ENCODE measurements around the gene MST1R.
"Not testable (repeated sequence)": the region's sequence is repeated elsewhere in the genome, so short reads cannot be mapped to it uniquely, and the experiment has no call there.

The MST1R gene

DNA sequence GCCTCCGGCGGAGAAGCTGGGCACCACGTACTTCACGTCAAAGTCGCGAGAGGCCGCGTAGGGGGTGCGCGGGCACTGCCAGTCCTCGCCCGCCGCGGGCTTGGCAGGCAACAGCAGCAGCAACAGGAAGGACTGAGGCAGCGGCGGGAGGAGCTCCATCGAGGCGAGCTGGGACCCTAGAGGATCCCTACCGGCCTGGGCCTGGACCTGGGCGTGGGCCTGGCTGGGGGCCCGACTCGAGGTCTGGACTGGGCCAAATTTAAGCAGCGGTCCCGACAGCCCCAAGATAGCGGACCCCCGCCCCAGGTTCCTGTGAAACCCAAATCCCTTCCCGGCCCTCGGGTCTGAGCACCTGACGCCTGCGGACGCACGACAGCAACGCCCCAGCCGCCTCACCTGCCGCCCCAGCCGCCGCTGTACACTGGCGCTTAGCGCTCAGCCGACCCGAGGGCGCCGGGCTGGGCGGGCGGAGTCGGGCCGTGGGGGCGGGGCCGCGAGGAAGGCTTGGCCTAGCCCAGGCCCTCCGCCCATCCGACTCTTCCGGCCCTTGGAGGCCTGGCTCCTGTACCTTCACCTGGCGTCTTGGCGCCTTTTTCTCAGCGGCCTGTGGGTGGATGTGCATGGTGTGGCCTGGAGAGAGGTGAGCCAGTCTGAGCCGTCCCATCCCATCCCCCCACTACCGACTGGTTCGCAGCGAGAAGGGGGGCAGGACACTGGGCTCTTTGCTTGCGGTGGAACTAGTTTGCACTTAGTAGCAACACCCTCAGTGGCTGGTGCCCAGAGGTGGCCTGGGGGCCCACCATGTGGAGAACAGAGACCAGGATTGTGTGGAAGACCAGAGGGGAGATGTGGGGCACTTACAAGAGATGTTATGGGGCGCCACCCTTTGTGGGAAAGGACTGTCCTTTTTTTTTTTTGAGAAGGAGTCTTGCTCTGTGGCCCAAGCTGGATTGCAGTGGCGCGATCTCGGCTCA lies at the start of gene MST1R:
Gene MST1R, minus strand, starts transcription at position 423 of the 974 bp plus-strand sequence. Its CDS starts 264 bp downstream, at position 159.
- peak; percentile 81 for DNase-seq (ENCODE audit: low spot score)

DNA sequence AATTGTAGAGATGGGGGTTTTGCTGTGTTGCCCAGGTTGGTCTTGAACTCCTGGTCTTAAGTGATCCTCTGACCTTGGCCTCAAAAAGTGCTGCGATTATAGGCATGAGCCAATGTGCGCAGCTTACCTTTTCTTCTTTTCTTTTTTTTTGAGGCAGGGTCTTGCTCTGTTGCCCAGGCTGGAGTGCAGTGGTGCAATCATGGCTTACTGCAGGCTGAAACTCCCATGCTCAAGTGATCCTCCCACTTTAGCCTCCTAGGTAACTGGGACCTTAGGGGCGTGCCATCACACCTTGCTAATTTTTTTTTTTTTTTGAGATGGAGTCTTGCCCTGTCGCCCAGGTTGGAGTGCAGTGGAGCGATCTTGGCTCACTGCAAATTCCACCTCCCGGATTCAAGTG lies 49.3 kb upstream of the MST1R start:
- DNase-seq (ENCODE audit: low spot score): no peak

DNA sequence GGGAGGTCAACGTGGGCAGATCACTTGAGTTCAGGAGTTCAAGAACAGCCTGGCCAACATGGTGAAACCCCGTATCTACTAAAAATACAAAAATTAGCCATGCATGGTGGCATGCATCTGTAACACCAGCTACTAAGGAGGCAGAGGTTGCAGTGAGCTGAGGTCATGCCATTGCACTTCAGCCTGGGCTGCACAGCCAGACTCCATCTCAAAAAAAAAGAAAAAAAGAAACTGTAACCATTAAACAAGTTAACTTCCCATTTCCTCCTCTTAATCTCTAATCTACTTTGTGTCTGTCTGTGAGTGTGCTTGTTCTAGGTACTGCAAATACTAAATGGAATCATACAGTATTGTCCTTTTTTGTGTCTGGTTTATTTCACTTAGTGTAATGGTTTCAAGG lies 39.0 kb upstream of the MST1R start:
- no peak for DNase-seq (ENCODE audit: low spot score)

DNA sequence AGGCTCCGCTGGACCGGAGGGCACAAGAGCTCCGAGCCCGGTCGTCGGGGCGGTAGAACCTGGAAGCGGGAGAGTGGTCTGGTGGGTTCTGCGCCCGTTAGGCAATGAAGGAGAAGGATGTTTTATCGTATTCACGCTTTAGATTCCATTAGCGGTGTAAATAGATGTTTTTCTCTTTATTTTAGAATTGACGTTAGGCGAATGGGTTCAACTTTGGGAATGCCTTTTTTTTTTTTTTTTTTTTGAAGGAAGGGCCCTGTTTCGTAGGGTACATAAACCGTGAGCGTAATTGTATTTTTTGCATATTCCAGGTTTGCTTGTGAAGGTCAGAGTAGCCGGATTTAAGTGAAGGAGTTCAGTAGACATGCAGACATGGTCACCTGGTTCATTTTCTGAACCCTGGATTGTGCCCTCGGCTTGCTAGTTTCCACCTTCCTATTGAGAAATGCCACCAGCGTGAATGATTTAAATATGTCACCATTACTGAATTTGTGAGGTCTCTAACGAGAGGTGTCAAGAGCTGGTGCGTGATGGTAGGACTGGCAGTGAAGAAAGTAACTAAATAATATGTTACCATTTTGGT lies 37.1 kb upstream of the MST1R start:
- DNase-seq (ENCODE audit: low spot score): no peak

DNA sequence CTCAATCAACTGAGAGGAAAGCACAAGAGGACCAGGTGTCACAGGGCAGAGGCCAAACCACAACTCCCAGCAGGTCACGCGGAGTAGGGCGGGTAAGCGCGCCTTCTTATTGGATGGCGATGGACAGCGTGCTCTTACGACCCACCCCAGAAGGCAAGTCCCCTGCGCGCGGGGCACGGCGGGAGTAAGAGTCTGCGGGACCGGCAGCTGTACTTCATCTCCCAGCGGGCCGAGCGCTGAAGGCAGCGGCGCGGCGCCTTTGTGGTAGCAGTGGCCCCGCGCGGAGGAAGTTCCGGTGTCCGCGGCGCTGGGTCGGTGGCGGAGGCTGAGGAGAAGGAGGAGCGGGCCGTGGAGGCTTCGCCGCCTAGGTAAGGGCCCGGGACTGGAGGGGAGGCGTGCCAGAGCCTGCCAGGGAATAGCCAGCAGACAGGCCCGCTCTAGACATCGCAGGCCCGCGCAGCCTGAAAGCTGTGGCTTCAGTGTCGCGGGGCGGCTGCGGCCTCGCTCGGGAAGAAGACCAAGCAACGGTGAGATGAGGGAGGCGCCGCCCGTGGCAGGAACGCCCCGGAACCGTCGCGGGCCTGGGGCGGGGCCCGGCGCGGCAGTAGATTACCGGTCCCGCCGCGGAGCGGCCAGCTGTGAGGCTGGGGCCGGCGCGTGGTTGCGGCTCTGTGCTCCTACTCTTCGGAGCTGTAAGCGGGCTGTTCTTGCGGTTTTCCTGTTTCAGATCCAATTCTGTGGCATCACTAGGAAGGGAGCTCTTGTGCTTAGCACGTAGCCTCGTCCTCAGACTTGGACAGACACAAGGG lies 36.4 kb upstream of the MST1R start, which contains the start of gene RBM6:
Gene RBM6, plus strand, starts transcription at position 293 of the 809 bp plus-strand sequence. CDS start 22,492 bp downstream, outside the sequence.
- DNase-seq (ENCODE audit: low spot score): peak; percentile 99

DNA sequence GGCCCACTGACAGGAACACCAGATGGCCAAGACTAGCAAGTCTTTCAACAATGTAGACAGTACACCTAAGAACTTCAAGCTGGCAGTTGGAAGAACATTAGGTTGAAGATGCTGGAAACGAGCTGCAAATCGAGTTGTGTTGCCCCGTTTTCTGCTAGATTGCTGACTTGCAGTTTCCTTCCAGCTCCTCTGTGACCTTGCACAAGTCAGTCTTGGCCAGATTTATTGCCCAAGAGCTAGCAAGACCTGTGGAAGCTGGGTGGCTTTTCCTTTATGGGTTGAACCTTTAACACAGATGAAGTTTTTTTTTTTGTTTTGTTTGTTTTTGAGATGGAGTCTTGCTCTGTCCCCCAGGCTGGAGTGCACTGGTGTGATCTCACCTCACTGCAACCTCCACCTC lies 33.4 kb upstream of the MST1R start:
- DNase-seq (ENCODE audit: low spot score): no peak

DNA sequence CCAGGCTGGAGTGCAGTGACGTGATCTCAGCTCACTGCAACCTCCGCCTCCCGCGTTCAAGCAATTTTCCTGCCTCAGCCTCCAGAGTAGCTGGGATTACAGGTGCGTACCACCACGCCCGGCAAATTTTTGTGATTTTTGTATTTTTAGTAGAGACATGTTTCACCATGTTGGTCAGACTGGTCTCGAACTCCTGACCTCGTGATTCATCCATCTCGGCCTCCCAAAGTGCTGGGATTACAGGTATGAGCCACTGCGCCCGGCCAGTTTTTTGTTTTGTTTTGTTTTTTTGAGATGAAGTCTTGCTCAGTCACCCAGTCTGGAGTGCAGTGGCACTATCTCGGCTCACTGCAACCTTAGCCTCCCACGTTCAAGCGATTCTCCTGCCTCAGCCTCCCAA lies 28.6 kb upstream of the MST1R start:
- not testable (repeated sequence) for DNase-seq (ENCODE audit: low spot score)

DNA sequence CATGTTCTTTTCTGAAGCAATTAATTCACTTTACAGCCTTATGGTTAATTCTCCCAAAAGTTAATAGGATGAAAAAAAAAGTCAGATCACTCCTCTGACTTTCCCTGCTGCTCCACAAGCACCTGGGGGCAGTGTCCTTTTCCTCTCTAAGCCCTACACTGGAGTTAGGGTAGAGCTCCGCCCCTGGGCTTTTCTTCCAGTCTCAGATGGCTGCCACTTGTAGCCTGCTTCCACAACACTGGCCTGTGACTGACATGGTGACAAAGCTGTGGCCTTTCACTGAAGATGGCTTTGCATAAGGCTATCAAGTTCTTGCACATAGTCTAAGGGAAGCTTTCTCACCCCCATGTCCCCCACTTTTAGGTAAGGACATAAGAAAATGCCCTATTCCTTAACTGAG lies 27.2 kb upstream of the MST1R start:
- DNase-seq (ENCODE audit: low spot score): no peak

DNA sequence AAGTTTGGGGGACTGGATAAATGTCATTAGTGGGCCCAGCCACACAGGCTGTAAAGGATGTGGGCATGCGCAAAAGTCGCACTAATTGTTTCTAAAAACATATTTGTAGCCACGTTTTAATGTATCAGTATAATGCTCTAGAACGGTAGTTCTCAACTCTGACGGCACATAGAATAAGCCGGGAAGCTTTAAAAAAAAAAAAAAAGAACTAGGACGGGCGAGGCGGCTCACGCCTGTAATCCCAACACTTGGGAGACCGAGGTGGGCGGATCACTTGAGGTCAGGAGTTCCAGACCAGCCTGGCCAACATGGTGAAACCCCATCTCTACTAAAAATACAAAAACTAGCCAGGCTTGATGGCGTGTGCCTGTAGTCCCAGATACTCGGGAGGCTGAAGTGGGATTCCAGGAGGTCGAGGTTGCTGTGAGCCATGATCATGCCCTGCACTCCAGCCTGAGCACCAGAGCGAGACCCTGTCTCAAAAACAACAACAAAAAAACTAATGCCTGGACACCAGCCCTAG lies 26.6 kb upstream of the MST1R start:
- DNase-seq (ENCODE audit: low spot score): no peak

DNA sequence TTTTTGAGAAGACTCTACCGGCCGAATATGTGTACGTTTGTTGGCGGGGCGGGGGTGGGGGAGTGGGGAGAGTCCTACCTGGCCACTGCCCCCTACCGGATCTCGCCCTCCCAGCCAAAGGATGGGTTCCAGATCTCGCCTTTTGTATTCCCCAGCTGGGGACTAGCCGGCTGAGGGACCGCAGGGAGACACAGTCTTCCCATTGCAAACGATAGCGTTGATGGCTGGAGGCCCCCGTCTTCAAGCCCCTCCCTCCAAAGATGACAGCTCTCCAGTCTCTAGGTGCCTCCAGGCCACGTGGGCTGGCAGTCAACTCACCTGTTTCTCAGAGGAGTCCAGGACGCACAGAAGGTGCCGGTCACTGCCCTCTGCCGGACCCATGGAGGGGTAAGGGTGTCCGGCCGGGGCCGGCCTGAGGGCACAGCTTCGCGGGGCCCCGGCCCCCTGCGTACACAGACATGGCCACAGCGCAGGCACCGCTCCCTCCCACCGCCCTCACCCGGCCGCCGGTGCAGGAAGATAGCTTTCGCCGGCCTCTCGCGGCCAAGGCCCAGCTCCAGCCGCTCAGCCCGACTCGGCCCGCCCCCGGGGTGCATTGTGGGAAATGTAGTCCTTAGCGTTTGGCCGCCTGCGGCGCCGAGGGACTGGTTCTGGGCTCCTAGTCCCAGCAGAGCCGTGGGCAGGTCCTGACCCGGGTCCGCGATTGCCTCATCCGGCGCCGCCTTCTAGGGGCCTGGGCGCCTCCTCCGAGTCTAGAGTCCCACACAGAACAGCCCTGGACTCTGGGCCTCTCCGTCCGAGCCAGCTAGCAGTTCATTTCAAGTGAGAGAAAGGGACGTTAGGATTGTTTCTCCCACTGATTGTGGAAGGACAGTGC lies 25.9 kb upstream of the MST1R start, which contains the start of gene MON1A:
Gene MON1A, minus strand, starts transcription at position 521 of the 877 bp plus-strand sequence. CDS start 16,465 bp downstream, outside the sequence.
- peak; percentile 91 for DNase-seq (ENCODE audit: low spot score)

DNA sequence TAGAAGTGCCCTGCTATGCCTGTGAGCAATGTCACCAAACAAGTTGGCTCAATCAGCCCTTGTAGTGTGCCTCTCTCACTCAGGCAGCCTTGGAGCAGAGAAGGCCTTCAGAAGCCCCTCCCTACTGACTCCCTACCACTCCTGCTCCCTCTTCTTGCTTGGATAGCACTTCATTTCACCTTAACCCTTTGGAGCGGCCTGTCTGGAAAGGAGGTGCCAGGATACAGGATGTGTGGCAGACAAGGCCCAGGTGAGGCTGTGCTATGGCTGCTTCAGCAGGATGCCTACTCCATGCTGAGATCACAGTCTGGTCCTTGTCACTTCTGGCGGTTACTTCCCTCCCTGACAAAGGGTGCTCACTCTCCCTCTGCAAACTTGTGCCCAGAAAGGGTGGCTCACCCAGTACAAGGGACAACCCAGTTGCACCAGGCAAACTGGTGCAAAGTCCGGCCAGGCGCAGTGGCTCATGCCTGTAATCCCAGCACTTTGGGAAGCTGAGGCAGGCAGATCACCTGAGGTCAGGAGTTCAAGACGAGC lies 24.9 kb upstream of the MST1R start:
- no peak for DNase-seq (ENCODE audit: low spot score)

DNA sequence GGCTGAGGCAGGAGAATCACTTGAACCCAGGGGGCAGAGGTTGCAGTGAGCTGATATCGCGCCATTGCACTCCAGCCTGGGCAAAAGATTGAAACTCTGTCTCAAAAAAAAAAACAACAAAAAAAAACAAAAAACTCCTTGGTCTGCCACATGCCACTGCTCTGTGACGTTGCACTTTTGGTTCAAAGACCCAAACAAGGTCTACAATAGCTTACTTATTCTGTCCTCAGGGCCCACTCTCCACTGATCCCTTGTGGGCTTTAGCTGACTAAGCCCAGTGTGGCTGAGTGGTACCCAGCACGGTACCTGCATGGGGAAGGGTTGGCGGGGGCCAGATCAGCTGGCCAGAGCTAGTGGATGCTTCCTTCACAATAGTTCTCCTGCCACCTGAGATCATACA lies 24.1 kb upstream of the MST1R start:
- DNase-seq (ENCODE audit: low spot score): no peak

DNA sequence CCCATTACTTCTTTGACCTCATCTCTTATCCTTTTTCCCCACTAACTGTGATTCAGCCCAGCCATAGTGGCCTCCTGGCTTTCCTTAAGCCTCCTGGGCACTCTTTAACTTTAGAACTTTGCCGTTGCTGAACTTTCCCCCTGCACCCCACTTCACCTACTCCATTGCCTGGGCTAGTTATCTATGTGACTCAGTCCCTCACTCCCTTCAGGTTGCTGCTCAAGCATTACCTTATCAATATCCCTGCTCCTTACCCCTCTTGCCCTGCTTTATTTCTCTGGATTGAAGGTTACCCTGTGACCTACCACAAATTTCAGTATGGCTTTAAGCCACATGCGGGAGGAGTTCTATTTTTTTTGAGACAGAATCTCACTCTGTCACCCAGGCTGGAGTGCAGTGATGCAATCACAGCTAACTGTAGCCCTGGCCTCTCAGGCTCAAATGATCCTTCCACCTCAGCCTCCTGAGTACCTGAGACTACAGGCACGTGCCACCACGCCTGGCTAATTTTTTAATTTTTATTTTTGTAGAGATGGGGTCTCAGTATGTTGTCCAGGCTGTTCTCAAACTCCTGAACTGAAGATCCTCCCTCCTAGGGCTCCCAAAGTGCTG lies 22.6 kb upstream of the MST1R start:
- no peak for DNase-seq (ENCODE audit: low spot score)

DNA sequence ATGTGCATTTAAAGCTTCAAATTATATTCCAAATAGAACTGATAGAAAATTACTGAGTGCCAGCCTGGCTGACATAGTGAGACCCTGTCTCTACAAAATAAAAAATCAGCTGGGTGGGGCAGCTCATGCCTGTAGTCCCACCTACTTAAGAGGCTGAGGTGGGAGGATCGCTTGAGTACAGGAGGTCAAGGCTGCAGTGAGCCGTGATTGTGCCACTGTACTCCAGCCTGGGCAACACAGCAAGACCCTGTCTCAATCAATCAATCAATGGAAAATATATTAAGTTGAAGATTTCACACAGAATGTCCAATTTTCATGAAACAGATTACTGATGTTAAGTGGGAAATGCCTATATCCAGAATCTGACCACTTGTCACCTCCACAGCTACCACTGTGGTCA lies 21.8 kb upstream of the MST1R start:
- DNase-seq (ENCODE audit: low spot score): no peak

DNA sequence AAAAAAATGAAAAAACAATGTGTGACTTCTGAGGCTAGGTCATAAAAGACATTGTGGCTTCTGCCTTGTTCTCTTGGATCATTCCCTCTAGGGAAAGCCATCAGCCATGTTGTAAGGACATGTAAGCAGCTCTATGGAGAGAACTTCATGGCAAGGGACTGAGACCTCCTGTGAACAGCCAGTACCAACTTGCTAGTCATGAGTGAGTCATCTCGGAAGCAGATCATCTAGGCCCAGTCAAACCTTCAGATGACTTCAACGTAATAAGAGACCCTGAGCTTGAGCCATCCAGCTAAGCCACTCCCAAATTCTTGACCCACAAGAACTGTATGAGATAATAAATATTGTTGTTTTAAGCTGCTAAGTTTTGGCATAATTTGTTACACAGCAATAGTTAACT lies 21.0 kb upstream of the MST1R start:
- DNase-seq (ENCODE audit: low spot score): peak; percentile 89

DNA sequence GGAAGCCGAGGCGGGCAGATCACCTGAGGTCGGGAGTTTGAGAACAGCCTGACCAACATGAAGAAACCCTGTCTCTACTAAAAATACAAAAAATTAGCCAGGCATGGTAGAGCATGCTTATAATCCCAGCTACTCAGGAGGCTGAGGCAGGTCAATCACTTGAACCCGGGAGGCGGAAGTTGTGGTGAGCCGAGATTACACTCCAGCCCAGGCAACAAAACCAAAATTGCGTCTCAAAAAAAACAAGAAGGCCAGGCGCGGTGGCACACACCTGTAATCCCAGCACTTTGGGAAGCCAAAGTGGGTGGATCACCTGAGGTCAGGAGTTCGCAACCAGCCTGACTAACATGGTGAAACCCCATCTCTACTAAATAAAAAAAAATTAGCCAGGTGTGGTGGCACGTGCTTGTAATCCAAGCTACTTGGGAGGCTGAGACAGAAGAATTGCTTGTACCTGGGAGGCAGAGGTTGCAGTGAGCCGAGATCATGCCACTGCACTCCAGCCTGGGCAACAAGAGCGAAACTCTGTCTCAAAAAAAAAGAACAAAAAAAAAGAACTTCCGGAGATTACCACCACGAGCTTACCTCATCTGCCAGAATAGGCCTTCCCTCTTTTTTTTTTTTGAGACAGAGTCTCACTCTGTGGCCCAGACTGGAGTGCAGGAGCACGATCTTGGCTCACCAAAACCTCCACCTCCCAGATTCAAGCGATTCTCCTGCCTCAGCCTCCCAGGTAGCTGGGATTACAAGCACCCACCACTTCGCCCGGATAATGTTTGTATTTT lies 14.3 kb upstream of the MST1R start:
- DNase-seq (ENCODE audit: low spot score): not testable (repeated sequence)

DNA sequence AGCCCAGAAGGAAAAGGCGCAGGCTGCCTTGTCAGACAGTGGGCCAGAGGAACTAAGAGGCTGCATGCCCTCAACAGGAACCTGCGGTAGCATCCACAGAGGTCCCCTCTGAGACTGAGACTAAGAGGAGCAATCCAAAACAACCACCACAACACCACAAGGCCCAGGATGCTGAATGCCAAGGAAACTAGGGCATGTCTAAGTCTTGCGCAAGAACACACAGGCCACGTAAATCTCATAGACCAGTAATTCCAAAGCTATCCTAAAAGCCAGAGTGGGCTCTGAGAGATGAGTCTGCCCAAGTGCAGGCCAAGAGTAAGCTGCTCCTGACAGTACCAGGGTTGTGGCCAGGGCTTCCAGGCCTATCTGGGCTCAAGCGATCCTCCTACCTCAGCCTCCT lies 13.0 kb upstream of the MST1R start:
- DNase-seq (ENCODE audit: low spot score): no peak

DNA sequence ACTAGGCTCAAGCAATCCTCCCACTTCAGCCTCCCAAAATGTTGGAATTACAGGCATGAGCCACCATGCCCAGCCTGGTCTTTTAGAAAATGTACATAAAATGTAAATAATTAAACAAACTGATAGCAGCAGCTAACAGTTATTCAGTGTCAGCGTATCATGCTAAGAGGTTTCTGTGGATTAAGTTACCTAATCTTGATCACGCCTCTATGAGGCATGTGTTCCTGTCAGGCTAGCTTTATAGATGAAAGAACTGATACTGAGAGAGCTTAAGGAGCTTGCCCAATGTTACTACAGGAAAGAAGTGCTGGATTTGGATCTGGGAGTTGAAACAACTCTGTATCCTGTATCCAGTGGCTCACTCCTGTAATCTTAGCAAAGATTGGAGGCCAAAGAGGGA lies 11.2 kb upstream of the MST1R start:
- no peak for DNase-seq (ENCODE audit: low spot score)

DNA sequence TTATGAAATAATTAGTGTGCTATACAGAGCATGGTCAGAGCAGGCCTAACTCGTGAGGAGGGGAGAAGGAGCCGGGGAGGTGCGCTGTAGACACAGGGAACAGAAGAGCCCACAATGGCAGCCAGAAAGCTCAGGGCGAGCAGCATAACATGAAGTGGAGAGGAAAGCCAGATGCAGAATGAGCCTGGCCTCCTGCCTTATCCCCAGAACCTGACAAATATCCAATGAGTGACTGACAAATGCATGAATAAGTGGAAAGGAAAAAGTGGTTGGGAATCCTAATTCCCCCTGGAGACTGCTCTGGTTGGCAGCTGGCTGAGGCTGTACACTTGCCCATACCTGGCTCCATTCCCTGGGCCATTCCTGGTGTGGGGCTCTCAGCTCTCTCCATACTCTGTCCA lies 9.2 kb upstream of the MST1R start:
- DNase-seq (ENCODE audit: low spot score): no peak

DNA sequence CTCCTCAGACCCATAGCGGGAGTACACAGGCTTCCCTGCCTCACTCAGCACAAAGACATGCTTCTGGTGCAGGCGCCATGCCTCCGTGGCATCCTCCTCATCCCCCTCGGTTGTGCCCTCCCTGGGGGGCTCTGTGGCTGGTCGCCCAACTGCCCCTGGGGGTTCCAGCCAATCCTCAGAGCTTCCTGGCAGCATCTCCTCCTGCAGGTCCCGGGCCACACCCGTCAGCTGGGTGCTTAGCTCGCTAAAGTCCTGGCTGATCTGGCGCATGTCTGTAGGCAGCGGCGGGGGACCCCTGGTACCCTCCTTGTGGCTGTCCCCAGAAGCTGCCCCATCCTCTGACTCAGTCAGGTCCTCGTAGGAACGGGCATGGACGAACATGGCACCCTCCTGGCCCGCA lies 7.9 kb upstream of the MST1R start:
- no peak for DNase-seq (ENCODE audit: low spot score)
